ENCODE measurements around the gene SCN8A. TPM values are rescaled to one million over a fixed set of nuclear protein-coding genes. Genes with fewer than 3 reads are reported as not detected.

SCN8A gene
- total and polyA plus RNA-seq, 2 experiments from 2014 or later, result 4.6 to 23.9 TPM

DNA sequence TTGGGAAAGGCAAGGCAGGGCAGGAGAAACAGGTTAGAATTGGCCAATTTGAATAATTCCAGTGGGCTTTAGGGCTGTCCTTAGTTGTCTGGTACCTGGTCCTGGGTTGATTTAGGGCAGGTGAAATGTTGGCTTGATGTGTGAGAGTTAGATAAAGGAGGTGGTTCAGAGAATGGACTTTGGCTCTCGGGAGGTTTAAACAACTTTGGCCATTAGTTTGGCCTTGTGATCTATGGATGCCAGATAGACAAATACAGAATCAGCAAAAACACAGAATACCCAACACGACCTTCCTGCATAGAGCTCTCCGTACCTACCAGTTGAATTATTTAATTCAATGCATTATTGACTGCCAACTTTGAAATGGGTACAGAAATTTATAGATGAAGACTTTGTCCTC, 35.1 kb downstream of the SCN8A start (continued):
- TF ChIP-seq, protein P1, sequence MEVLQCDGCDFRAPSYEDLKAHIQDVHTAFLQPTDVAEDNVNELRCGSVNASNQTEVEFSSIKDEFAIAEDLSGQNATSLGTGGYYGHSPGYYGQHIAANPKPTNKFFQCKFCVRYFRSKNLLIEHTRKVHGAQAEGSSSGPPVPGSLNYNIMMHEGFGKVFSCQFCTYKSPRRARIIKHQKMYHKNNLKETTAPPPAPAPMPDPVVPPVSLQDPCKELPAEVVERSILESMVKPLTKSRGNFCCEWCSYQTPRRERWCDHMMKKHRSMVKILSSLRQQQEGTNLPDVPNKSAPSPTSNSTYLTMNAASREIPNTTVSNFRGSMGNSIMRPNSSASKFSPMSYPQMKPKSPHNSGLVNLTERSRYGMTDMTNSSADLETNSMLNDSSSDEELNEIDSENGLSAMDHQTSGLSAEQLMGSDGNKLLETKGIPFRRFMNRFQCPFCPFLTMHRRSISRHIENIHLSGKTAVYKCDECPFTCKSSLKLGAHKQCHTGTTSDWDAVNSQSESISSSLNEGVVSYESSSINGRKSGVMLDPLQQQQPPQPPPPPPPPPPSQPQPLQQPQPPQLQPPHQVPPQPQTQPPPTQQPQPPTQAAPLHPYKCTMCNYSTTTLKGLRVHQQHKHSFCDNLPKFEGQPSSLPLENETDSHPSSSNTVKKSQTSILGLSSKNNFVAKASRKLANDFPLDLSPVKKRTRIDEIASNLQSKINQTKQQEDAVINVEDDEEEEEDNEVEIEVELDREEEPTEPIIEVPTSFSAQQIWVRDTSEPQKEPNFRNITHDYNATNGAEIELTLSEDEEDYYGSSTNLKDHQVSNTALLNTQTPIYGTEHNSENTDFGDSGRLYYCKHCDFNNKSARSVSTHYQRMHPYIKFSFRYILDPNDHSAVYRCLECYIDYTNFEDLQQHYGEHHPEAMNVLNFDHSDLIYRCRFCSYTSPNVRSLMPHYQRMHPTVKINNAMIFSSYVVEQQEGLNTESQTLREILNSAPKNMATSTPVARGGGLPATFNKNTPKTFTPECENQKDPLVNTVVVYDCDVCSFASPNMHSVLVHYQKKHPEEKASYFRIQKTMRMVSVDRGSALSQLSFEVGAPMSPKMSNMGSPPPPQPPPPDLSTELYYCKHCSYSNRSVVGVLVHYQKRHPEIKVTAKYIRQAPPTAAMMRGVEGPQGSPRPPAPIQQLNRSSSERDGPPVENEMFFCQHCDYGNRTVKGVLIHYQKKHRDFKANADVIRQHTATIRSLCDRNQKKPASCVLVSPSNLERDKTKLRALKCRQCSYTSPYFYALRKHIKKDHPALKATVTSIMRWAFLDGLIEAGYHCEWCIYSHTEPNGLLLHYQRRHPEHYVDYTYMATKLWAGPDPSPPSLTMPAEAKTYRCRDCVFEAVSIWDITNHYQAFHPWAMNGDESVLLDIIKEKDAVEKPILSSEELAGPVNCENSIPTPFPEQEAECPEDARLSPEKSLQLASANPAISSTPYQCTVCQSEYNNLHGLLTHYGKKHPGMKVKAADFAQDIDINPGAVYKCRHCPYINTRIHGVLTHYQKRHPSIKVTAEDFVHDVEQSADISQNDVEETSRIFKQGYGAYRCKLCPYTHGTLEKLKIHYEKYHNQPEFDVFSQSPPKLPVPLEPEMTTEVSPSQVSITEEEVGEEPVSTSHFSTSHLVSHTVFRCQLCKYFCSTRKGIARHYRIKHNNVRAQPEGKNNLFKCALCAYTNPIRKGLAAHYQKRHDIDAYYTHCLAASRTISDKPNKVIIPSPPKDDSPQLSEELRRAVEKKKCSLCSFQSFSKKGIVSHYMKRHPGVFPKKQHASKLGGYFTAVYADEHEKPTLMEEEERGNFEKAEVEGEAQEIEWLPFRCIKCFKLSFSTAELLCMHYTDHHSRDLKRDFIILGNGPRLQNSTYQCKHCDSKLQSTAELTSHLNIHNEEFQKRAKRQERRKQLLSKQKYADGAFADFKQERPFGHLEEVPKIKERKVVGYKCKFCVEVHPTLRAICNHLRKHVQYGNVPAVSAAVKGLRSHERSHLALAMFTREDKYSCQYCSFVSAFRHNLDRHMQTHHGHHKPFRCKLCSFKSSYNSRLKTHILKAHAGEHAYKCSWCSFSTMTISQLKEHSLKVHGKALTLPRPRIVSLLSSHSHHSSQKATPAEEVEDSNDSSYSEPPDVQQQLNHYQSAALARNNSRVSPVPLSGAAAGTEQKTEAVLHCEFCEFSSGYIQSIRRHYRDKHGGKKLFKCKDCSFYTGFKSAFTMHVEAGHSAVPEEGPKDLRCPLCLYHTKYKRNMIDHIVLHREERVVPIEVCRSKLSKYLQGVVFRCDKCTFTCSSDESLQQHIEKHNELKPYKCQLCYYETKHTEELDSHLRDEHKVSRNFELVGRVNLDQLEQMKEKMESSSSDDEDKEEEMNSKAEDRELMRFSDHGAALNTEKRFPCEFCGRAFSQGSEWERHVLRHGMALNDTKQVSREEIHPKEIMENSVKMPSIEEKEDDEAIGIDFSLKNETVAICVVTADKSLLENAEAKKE (CRISPR knock-in tag; IDR thresholded peaks at IDR 0.05), result no peak

DNA sequence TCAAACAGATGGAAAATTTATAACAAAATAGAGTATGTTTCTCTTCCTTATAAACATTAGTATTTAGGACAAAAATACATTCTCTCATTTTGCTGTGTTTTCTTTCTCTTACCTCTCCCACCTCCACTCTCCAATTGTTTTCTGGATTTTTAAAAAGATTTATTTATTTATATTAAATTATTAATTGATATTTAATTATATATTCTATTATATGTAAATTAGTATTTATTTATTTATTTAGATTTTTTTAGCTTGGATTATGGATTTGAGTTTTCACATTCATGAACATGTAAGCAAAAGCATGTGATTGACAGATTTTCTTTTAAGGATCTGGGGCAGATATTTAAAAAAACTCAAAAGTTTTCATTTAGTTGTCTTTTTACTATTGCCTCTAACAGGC, 35.6 kb downstream of the SCN8A start:
- H3K79me2 ChIP-seq (replicated peaks; ENCODE audit: insufficient read depth), result peaks cover 91% of the 10 kb centered on the region
- Mint-ChIP-seq H3K27me3 (ENCODE audit: insufficient read depth, low read depth, poor library complexity) (peaks cover 3% of the 10 kb centered on the region), H3K4me1 (peaks cover 32% of the 10 kb centered on the region), H3K9me3 (no peaks in the 10 kb centered on the region), H3K36me3 (ENCODE audit: low read depth) (no peaks in the 10 kb centered on the region), H3K27ac (no peak overlapping the region), H3K4me3 (no peak overlapping the region)
- H3K36me3 ChIP-seq (ENCODE audit: insufficient read depth), result no peaks in the 10 kb centered on the region
- no peaks in the 10 kb centered on the region for H3F3A ChIP-seq (replicated peaks; ENCODE audit: low read depth)
- no peaks in the 10 kb centered on the region for H3K27me3 ChIP-seq (ENCODE audit: insufficient read depth)
- TF ChIP-seq, protein P2, sequence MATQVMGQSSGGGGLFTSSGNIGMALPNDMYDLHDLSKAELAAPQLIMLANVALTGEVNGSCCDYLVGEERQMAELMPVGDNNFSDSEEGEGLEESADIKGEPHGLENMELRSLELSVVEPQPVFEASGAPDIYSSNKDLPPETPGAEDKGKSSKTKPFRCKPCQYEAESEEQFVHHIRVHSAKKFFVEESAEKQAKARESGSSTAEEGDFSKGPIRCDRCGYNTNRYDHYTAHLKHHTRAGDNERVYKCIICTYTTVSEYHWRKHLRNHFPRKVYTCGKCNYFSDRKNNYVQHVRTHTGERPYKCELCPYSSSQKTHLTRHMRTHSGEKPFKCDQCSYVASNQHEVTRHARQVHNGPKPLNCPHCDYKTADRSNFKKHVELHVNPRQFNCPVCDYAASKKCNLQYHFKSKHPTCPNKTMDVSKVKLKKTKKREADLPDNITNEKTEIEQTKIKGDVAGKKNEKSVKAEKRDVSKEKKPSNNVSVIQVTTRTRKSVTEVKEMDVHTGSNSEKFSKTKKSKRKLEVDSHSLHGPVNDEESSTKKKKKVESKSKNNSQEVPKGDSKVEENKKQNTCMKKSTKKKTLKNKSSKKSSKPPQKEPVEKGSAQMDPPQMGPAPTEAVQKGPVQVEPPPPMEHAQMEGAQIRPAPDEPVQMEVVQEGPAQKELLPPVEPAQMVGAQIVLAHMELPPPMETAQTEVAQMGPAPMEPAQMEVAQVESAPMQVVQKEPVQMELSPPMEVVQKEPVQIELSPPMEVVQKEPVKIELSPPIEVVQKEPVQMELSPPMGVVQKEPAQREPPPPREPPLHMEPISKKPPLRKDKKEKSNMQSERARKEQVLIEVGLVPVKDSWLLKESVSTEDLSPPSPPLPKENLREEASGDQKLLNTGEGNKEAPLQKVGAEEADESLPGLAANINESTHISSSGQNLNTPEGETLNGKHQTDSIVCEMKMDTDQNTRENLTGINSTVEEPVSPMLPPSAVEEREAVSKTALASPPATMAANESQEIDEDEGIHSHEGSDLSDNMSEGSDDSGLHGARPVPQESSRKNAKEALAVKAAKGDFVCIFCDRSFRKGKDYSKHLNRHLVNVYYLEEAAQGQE (IDR thresholded peaks at IDR 0.05; ENCODE audit: unreplicated experiment), result no peak
- no peak for TF ChIP-seq ZNF331 (CRISPR knock-in tag; IDR thresholded peaks at IDR 0.05; ENCODE audit: low read depth)
- no peak for TF ChIP-seq STAT1 (IDR thresholded peaks at IDR 0.05; ENCODE audit: unreplicated experiment)
- peaks cover 14% of the 10 kb centered on the region; the same call in 1 of the 2 replicates for H3K4me1 ChIP-seq (ENCODE audit: insufficient read depth)
- H4K20me1 ChIP-seq (replicated peaks; ENCODE audit: insufficient read depth), result peaks cover 22% of the 10 kb centered on the region
- no peak overlapping the region for H3K4me3 ChIP-seq
- H3K27ac ChIP-seq (ENCODE audit: low read depth), result no peak overlapping the region
- DNase-seq (ENCODE audit: low spot score) (no peak), ATAC-seq (no peak)
- H3K4me2 ChIP-seq, result no peak overlapping the region
- no peaks in the 10 kb centered on the region for H3K9me2 ChIP-seq (ENCODE audit: insufficient read depth)
- no peak overlapping the region for H2AFZ ChIP-seq

Data from GM23338 (cell line).